Liver (tissue), 9 donors: ENCODE data around the gene DMC1. TPM values are rescaled to one million over a fixed set of nuclear protein-coding genes. Genes with fewer than 3 reads are reported as not detected.

Experiments used
- DNase-seq: peaks from one replicate; pipeline ENCODE4 v3.0.0-alpha.2; 2017; ENCODE audit warnings: low spot score
- H3K27ac ChIP-seq, 2 donors: one replicate each; pipeline ENCODE4 v1.7.0; 2013; ENCODE audit warnings: inconsistent platforms in 2 of 2, low read length in 2 of 2, control low read depth in 1 of 2, low read depth in 1 of 2, mild to moderate bottlenecking in 1 of 2
- H3K27me3 ChIP-seq, 4 donors: one replicate each; pipeline versions ENCODE4 v1.6.1 to v1.7.0; 2013; ENCODE audit warnings: low read length in 3 of 4, inconsistent platforms in 1 of 4, mild to moderate bottlenecking in 1 of 4, moderate library complexity in 1 of 4; ENCODE audit not compliant: control insufficient read depth in 4 of 4, insufficient read depth in 4 of 4
- H3K36me3 ChIP-seq, 4 donors: one replicate each; pipeline versions ENCODE4 v1.6.1 to v1.7.0; 2013; ENCODE audit warnings: low read length in 3 of 4, mild to moderate bottlenecking in 3 of 4, low read depth in 1 of 4, moderate library complexity in 1 of 4; ENCODE audit not compliant: control insufficient read depth in 4 of 4, insufficient read depth in 3 of 4
- H3K4me1 ChIP-seq, 4 donors: one replicate each; pipeline versions ENCODE4 v1.6.1 to v1.7.0; 2013; ENCODE audit warnings: low read length in 3 of 4, mild to moderate bottlenecking in 3 of 4, moderate library complexity in 1 of 4; ENCODE audit not compliant: control insufficient read depth in 4 of 4, insufficient read depth in 4 of 4
- H3K4me3 ChIP-seq, 3 donors: one replicate each; pipeline versions ENCODE4 v1.6.1 to v1.7.0; 2013; ENCODE audit warnings: low read length in 3 of 3, control low read depth in 1 of 3, low read depth in 1 of 3, mild to moderate bottlenecking in 1 of 3
- H3K9ac ChIP-seq, 2 donors: one replicate each; pipeline ENCODE4 v1.7.0; 2013; ENCODE audit warnings: low read length in 2 of 2, mild to moderate bottlenecking in 2 of 2, moderate library complexity in 2 of 2, control low read depth in 1 of 2, low read depth in 1 of 2
- H3K9me3 ChIP-seq, 4 donors: one replicate each; pipeline versions ENCODE4 v1.6.1 to v1.7.0; 2013; ENCODE audit warnings: low read length in 3 of 4; ENCODE audit not compliant: control insufficient read depth in 4 of 4
- ATF3 ChIP-seq: IDR thresholded peaks from 2 replicates; pipeline ENCODE4 v1.6.1; 2016; ENCODE audit warnings: antibody characterized with exemption
- CTCF ChIP-seq: fragments of 150-350 bp; IDR thresholded peaks from 2 replicates; pipeline ENCODE4 v1.5.1; 2017; ENCODE audit warnings: improper control_type of control experiment, low read depth, low read length; ENCODE audit not compliant: missing input control
- EGR1 ChIP-seq, 2 donors: IDR thresholded peaks; 2 replicates each; pipeline ENCODE4 v1.6.1; 2016 to 2018; ENCODE audit warnings: antibody characterized with exemption in 2 of 2, low read depth in 2 of 2
- GABPA ChIP-seq, 2 donors: IDR thresholded peaks in 1 of 2; conservative IDR thresholded peaks in 1 of 2; 2 replicates each; pipeline ENCODE4 v1.6.1; 2016; ENCODE audit warnings: antibody characterized with exemption in 2 of 2, mild to moderate bottlenecking in 1 of 2, moderate library complexity in 1 of 2
- HNF4A ChIP-seq, 2 donors: conservative IDR thresholded peaks; 2 replicates each; pipeline ENCODE4 v1.6.1; 2016; ENCODE audit warnings: antibody characterized with exemption in 2 of 2, mild to moderate bottlenecking in 2 of 2
- JUND ChIP-seq, 2 donors: IDR thresholded peaks; 2 replicates each; pipeline ENCODE4 v1.6.1; 2016; ENCODE audit warnings: antibody characterized with exemption in 2 of 2
- MAX ChIP-seq: IDR thresholded peaks from 2 replicates; pipeline ENCODE4 v1.6.1; 2016; ENCODE audit warnings: antibody characterized with exemption
- NR2F2 ChIP-seq: IDR thresholded peaks from 2 replicates; pipeline ENCODE4 v1.6.1; 2016; ENCODE audit warnings: antibody characterized with exemption
- RAD21 ChIP-seq, 2 donors: IDR thresholded peaks; 2 replicates each; pipeline ENCODE4 v1.6.1; 2016; ENCODE audit warnings: antibody characterized with exemption in 2 of 2, mild to moderate bottlenecking in 2 of 2
- RXRA ChIP-seq, 2 donors: IDR thresholded peaks; 2 replicates each; pipeline ENCODE4 v1.6.1; 2017 to 2018; ENCODE audit warnings: antibody characterized with exemption in 2 of 2, mild to moderate bottlenecking in 1 of 2
- SP1 ChIP-seq: IDR thresholded peaks from 2 replicates; pipeline ENCODE4 v1.6.1; 2018; ENCODE audit warnings: antibody characterized with exemption, mild to moderate bottlenecking
- TAF1 ChIP-seq: conservative IDR thresholded peaks from 2 replicates; pipeline ENCODE4 v1.6.1; 2016; ENCODE audit warnings: antibody characterized with exemption, mild to moderate bottlenecking
- YY1 ChIP-seq: IDR thresholded peaks from 2 replicates; pipeline ENCODE4 v1.6.1; 2016; ENCODE audit warnings: antibody characterized with exemption, mild to moderate bottlenecking
- WGBS: extraction: QIAGEN DNeasy Blood & Tissue Kit; methylation state at CpG from one replicate; pipeline ENCODE4 v1.1.7; 2013; 5-methylcytosine and 5-hydroxymethylcytosine counted together
- polyA plus RNA-seq, 2 donors: library from polyadenylated mRNA; stranded (reverse) in 1 of 2; unstranded in 1 of 2; fragments of 200-250 nt in 1 of 2; fragments of >200 nt in 1 of 2; fragmentation: Nextera tagmentation in 1 of 2; extraction: Ambion mirVana in 1 of 2; gene quantifications; one replicate each; pipeline versions ENCODE4 v1.2.1 to v1.2.3, GENCODE V29; 2013 to 2015
- total RNA-seq, 2 donors: library from RNA; depleted of rRNA; stranded (reverse); fragments of >200 nt; gene quantifications; one replicate each; pipeline ENCODE4 v1.2.3, GENCODE V29; 2014
- donor health status: healthy.
- donor health status: healthy.
- donor health status: healthy.
- donor health status: healthy.
- donor health status: healthy.

The DMC1 gene
- total and polyA plus RNA-seq, 4 donors, result 0.25 to 6.8 (median 1.1) TPM; not detected in 1

- Histone ChIP-seq H3K27ac (no peak overlapping the region), H3K36me3 (no peaks in the 10 kb centered on the region), H3K4me1 (peaks cover 0 to 9% (median 5%) of the 10 kb centered on the region in 4 donors), H3K9me3 (no peaks in the 10 kb centered on the region), H3K27me3 (no peaks in the 10 kb centered on the region), H3K9ac (no peak overlapping the region), H3K4me3 (no peak overlapping the region)
- WGBS, result 99% methylated on average over 6 of the region's 6 CpGs
- no peak for TF ChIP-seq MAX
- no peak for TF ChIP-seq TAF1
- no peak for TF ChIP-seq EGR1 (IDR thresholded peaks at IDR 0.05; ENCODE audit: low read depth in 2 of 2)
- TF ChIP-seq RAD21 (IDR thresholded peaks at IDR 0.05), result no peak
- no peak for TF ChIP-seq SP1
- TF ChIP-seq NR2F2, result no peak
- no peak for TF ChIP-seq RXRA (IDR thresholded peaks at IDR 0.05)
- TF ChIP-seq ATF3, result no peak
- no peak for TF ChIP-seq CTCF
- no peak for TF ChIP-seq YY1
- no peak for TF ChIP-seq JUND (IDR thresholded peaks at IDR 0.05)
- no peak for TF ChIP-seq HNF4A (conservative IDR thresholded peaks at IDR 0.05)
- TF ChIP-seq GABPA (IDR thresholded peaks at IDR 0.05 in 1 of 2, conservative IDR thresholded peaks at IDR 0.05 in 1 of 2), result no peak
- no peak for DNase-seq
Measured at GRCh38 chr22:38469306-38469781, 100.6 kb downstream of the DMC1 start.

Other genes with a start within 250 kb of the DMC1 start
- gene KCNJ4, start 115.0 kb downstream of the DMC1 start, total RNA-seq, result under 1 TPM in 1 of 2 donors, not detected in 1; 0.05 TPM
- gene KCNJ4, start 115.0 kb downstream of the DMC1 start, polyA plus RNA-seq, result not detected
- 10 to 100 TPM in 1 of 2 donors, 1 to 10 TPM in 1; 8.1 to 12.8 TPM for gene KDELR3, start 102.1 kb downstream of the DMC1 start, total RNA-seq
- 10 to 100 TPM in 1 of 2 donors, 1 to 10 TPM in 1; 3.5 to 10.9 TPM for gene KDELR3, start 102.1 kb downstream of the DMC1 start, polyA plus RNA-seq
- 100 to 1,000 TPM; 279 to 451 TPM for gene DDX17, start 63.9 kb downstream of the DMC1 start, total RNA-seq
- gene DDX17, start 63.9 kb downstream of the DMC1 start, polyA plus RNA-seq, result 10 to 100 TPM; 46.3 to 67.3 TPM
- gene FAM227A, start 86.2 kb upstream of the DMC1 start, total RNA-seq, result under 1 TPM; 0.05 to 0.42 TPM
- under 1 TPM; 0.01 to 0.03 TPM for gene FAM227A, start 86.2 kb upstream of the DMC1 start, polyA plus RNA-seq
- 1 to 10 TPM; 6.3 to 8.6 TPM for gene CBY1, start 86.5 kb upstream of the DMC1 start, total RNA-seq
- gene CBY1, start 86.5 kb upstream of the DMC1 start, polyA plus RNA-seq, result 10 to 100 TPM in 1 of 2 donors, 1 to 10 TPM in 1; 9.3 to 14.9 TPM
- gene TOMM22, start 111.8 kb upstream of the DMC1 start, total RNA-seq, result 10 to 100 TPM; 20.2 to 20.8 TPM
- gene TOMM22, start 111.8 kb upstream of the DMC1 start, polyA plus RNA-seq, result 10 to 100 TPM; 21.9 to 44.3 TPM
- gene JOSD1, start 130.8 kb upstream of the DMC1 start, total RNA-seq, result 10 to 100 TPM; 15.6 to 20.6 TPM
- 10 to 100 TPM in 1 of 2 donors, 1 to 10 TPM in 1; 3.4 to 13.8 TPM for gene JOSD1, start 130.8 kb upstream of the DMC1 start, polyA plus RNA-seq
- 10 to 100 TPM; 24.3 to 56.3 TPM for gene GTPBP1, start 135.8 kb upstream of the DMC1 start, total RNA-seq
- 1 to 10 TPM; 5.3 to 7.8 TPM for gene GTPBP1, start 135.8 kb upstream of the DMC1 start, polyA plus RNA-seq
- 100 to 1,000 TPM in 1 of 2 donors, 10 to 100 TPM in 1; 53.3 to 170 TPM for gene SUN2, start 185.8 kb upstream of the DMC1 start, total RNA-seq
- gene SUN2, start 185.8 kb upstream of the DMC1 start, polyA plus RNA-seq, result 100 to 1,000 TPM in 1 of 2 donors, 10 to 100 TPM in 1; 13.1 to 110 TPM
- gene DNAL4, start 224.0 kb upstream of the DMC1 start, total RNA-seq, result 1 to 10 TPM; 4.0 to 5.6 TPM
- gene DNAL4, start 224.0 kb upstream of the DMC1 start, polyA plus RNA-seq, result 1 to 10 TPM; 4.9 TPM